Activated CD8-positive, alpha-beta memory T cell treated with anti-CD3 and anti-CD28 coated beads for 1 hour (primary cell): ENCODE results near the gene TMED5.
"Not testable (repeated sequence)": the region's sequence is repeated elsewhere in the genome, so short reads cannot be mapped to it uniquely, and the experiment has no call there.

Source experiments
- DNase-seq, 2 donors: peaks; one replicate each; pipeline ENCODE4 v3.0.0-alpha.2; 2020; ENCODE audit warnings: low read depth in 1 of 2; ENCODE audit errors: extremely low read depth in 1 of 2

The TMED5 gene

GRCh38 chr1:93172778-93173177 lies 7.4 kb downstream of the TMED5 start:
- no peak for DNase-seq

GRCh38 chr1:93171549-93172034 lies 8.6 kb downstream of the TMED5 start:
- no peak for DNase-seq

- DNase-seq: not testable (repeated sequence)
Observed at GRCh38 chr1:93170141-93170678, 10.0 kb downstream of the TMED5 start.

- DNase-seq: no peak
Observed at GRCh38 chr1:93167006-93167405, 13.2 kb downstream of the TMED5 start.

GRCh38 chr1:93165895-93166294 lies 14.3 kb downstream of the TMED5 start:
- not testable (repeated sequence) for DNase-seq

GRCh38 chr1:93164816-93165215 lies 15.4 kb downstream of the TMED5 start:
- no peak for DNase-seq

GRCh38 chr1:93163314-93163713 lies 16.9 kb downstream of the TMED5 start:
- DNase-seq: not testable (repeated sequence)

GRCh38 chr1:93159337-93159736 lies 20.9 kb downstream of the TMED5 start:
- no peak for DNase-seq

GRCh38 chr1:93155335-93155734 lies 24.9 kb downstream of the TMED5 start:
- DNase-seq: no peak

- DNase-seq: no peak
Observed at GRCh38 chr1:93154898-93155297, 25.3 kb downstream of the TMED5 start.

GRCh38 chr1:93152835-93153234 lies 27.4 kb downstream of the TMED5 start:
- no peak for DNase-seq

GRCh38 chr1:93151474-93151873 lies 28.7 kb downstream of the TMED5 start:
- DNase-seq: no peak

- DNase-seq: no peak
Observed at GRCh38 chr1:93150729-93151128, 29.5 kb downstream of the TMED5 start.

GRCh38 chr1:93148001-93148400 lies 32.2 kb downstream of the TMED5 start:
- no peak for DNase-seq

- DNase-seq: no peak
Observed at GRCh38 chr1:93143769-93144168, 36.4 kb downstream of the TMED5 start.

- DNase-seq: no peak
Observed at GRCh38 chr1:93143136-93143535, 37.1 kb downstream of the TMED5 start.

GRCh38 chr1:93142161-93142560 lies 38.1 kb downstream of the TMED5 start:
- no peak for DNase-seq

- DNase-seq: no peak
Observed at GRCh38 chr1:93140106-93140505, 40.1 kb downstream of the TMED5 start.

GRCh38 chr1:93137604-93138292 lies 42.5 kb downstream of the TMED5 start:
- DNase-seq: no peak

- no peak for DNase-seq
Observed at GRCh38 chr1:93136445-93136844, 43.8 kb downstream of the TMED5 start.

GRCh38 chr1:93132638-93133037 lies 47.6 kb downstream of the TMED5 start:
- DNase-seq: no peak

- no peak for DNase-seq
Observed at GRCh38 chr1:93129507-93130099, 50.6 kb downstream of the TMED5 start.
